GM12801 (cell line): ENCODE data around the gene ADAM12.

Experiments
- TF ChIP-seq, protein P1 (sequence below): IDR thresholded peaks from one replicate; pipeline ENCODE4 v1.5.1; 2011; ENCODE audit warnings: control low read depth; ENCODE audit not compliant: insufficient read length; ENCODE audit errors: extremely low read depth

Gene ADAM12

DNA sequence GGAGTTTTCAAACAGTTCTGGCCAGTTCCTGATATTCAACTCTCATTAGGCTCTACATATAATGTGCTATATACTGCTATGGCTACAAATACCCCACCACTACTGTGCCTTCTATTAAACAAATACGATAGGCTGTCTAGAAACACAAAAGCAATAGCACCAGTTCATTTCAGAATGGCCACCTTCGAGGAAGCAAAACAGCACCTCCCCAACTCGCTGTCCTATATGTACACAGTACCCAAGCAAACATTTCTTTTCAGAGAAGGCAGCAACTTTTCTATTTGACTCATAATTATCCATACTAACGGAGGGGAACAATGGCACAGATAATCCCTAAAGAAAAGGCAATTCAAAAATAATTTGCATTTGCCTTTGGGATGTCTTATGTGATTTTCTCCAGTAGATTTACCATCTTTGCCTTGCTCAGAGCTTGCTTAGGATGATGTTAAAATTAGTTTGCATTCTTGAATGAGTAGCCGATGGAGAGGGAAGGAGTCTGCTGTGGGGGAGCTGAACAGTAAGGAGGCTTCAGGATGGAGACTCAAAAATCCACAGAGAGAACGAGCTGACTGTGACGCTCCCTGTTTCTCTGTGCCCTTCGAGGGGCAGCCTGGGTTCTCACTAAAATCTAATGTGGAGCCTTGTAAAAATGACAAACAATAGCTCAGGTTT, 273.3 kb downstream of the ADAM12 start:
- TF ChIP-seq, protein P1, sequence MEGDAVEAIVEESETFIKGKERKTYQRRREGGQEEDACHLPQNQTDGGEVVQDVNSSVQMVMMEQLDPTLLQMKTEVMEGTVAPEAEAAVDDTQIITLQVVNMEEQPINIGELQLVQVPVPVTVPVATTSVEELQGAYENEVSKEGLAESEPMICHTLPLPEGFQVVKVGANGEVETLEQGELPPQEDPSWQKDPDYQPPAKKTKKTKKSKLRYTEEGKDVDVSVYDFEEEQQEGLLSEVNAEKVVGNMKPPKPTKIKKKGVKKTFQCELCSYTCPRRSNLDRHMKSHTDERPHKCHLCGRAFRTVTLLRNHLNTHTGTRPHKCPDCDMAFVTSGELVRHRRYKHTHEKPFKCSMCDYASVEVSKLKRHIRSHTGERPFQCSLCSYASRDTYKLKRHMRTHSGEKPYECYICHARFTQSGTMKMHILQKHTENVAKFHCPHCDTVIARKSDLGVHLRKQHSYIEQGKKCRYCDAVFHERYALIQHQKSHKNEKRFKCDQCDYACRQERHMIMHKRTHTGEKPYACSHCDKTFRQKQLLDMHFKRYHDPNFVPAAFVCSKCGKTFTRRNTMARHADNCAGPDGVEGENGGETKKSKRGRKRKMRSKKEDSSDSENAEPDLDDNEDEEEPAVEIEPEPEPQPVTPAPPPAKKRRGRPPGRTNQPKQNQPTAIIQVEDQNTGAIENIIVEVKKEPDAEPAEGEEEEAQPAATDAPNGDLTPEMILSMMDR: no peak

DNA sequence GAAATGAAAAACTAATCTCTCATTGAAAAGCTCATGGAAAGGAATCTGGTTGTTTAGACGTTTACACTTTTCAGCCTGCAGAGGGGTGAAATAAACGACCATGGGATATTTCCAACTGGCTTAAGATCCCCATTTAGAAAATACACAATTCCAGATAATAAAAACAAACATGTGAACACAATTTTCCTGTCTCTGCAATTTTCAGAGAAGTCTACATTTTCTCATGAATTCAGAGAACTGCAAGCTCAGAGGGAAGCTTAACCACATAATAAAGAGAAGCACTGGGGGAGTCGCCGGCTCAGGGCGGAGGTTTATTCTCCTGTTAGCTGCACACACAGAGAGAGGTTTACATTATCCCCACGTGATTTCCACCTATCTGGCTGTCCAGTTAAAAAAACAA, 276.8 kb downstream of the ADAM12 start:
- TF ChIP-seq, protein P1: no peak

DNA sequence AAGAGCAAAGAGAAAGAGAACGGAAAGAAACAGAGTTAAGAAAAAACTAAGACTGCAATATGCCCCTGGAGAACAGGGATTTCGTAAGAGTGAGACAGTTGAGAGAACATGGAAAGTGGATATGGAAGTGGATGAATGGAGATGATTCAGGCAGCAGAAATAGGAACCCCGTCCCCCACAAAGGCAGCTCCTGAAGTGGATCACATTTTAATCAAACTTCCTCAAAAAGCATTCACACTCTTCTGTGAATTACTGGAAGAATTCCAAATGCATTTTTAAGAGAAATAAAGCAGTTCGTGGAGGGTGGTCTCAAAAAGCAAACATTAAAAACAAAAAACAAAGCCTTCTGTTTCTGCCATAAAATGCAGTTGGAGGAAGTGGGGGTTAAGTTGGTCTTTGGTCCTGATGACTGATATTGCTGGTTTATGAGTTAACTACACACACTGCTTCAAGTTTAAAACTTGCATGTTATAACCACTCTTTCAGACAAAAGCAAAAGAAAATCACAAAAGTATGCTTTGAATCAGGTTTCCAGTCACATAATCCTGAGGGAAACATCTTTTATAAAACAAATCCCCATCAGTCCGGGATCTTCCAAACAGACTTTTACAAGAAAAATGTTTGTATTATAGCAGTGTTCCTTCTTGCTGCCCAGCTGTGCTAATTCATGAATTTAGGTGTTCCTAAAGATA, 277.6 kb downstream of the ADAM12 start:
- TF ChIP-seq, protein P1: no peak

DNA sequence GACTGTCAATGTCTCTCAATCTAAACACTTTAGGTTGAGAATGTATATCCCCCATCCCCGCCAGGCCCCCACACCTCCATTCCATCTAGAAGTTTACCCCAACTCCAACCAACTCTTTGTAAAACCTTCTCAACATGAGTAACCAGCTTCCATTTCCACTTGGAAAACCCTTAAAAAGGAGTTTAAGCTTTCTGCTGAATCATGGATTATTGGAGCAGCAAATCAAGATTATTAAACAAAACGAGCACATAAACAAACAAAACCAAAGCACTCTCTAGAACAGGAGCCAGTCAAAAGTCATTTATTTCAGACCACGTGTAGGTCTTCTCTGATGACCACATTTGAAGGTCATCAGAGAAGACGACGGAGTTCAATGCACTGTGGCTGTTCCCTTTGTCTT, 278.4 kb downstream of the ADAM12 start:
- TF ChIP-seq, protein P1: no peak

DNA sequence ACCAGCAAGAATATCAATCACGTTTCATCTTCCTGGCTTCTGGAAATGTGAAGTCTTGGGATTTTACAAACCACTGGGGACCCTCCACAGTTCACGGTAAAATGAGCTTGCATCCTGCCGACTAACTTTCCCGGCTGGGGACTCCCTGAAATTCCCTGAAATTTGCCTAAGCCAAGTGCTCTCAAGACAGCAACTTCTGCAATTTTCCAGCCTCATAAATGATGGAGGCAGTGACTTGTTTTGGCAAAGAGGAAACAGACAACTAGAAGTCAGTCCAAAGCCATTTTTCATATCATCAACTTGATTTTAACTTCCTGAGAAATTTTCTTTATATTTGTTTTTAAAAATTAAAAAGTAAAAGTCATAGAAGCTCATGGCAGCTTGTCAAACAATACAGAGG, 279.6 kb downstream of the ADAM12 start:
- TF ChIP-seq, protein P1: no peak

DNA sequence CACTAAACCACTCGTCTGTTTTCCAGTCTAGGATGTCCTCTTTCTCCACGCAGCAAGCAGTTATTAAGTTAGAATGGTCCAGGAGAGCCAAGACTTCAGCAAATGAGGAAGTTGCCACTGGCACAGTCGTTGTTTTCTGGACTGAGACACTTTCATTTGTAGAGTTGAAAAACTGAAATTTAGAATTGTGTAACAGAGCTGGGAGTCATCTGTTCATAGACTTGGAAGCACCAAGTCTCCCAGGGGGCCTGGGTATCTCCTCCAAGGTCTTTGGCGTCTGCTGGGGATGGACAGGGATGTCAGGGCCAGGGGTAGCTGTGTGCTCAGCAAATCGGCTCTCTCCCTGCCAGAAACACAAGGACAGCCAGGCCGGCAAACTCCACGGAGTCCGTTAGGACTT, 283.5 kb downstream of the ADAM12 start:
- TF ChIP-seq, protein P1: no peak

DNA sequence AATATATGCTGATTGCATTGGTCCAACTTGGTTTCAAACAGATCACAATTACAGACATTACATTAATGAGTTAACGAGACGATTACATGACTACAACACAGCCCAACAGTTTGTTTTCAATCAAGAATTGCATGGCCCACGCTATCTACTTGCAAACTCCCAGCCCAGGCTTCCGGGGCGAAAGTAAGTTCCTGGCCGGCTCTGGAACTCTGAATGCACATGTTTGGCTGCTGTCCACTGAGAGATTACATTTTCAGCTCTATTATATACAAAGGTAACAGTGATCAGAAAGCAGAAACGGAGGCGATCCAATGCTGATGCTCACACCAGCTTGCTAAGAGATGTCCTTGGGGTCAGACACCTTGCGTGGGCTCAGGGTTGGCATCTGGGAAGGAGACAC, 285.6 kb downstream of the ADAM12 start:
- TF ChIP-seq, protein P1: no peak
